ENCODE measurements around the gene XYLT1.

DNA sequence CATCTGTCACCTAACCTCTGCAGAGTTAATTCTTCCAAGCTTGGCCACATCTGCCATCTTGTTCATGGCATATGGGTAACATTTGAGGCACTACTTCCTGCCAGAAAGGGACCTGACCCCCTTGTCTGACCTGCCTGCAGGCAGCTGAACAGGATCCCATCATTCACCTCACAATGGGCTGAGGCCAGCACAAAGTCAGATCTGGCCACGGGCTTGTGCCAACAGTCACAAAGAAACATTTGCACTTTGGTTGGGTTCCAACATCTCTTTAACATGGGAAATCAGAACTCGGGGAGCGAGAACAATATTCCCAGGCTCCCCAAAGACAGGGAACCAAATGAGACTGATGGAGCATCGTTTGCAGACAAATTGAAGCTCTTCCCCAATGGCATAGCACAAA lies 116.1 kb downstream of the XYLT1 start:
- no peak for TF ChIP-seq SUZ12 (IDR thresholded peaks at IDR 0.05; ENCODE audit: low read depth, low read length)
- TF ChIP-seq PTBP1 (IDR thresholded peaks at IDR 0.05; ENCODE audit: low read depth, low read length, poor library complexity, severe bottlenecking), result no peak
- TF ChIP-seq NR2F6 (IDR thresholded peaks at IDR 0.05), result no peak
- no peak for TF ChIP-seq NR2F6 (CRISPR knock-in tag; IDR thresholded peaks at IDR 0.05)
- TF ChIP-seq, protein P1, sequence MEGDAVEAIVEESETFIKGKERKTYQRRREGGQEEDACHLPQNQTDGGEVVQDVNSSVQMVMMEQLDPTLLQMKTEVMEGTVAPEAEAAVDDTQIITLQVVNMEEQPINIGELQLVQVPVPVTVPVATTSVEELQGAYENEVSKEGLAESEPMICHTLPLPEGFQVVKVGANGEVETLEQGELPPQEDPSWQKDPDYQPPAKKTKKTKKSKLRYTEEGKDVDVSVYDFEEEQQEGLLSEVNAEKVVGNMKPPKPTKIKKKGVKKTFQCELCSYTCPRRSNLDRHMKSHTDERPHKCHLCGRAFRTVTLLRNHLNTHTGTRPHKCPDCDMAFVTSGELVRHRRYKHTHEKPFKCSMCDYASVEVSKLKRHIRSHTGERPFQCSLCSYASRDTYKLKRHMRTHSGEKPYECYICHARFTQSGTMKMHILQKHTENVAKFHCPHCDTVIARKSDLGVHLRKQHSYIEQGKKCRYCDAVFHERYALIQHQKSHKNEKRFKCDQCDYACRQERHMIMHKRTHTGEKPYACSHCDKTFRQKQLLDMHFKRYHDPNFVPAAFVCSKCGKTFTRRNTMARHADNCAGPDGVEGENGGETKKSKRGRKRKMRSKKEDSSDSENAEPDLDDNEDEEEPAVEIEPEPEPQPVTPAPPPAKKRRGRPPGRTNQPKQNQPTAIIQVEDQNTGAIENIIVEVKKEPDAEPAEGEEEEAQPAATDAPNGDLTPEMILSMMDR (CRISPR knock-in tag; IDR thresholded peaks at IDR 0.05), result no peak
- no peak for TF ChIP-seq ZNF704 (CRISPR knock-in tag; IDR thresholded peaks at IDR 0.05; ENCODE audit: borderline replicate concordance)

All from HepG2 (cell line).